IMR-90 (cell line): ENCODE measurements around the gene NR2F1. TPM values are rescaled to one million over a fixed set of nuclear protein-coding genes. Genes with fewer than 3 reads are reported as not detected.

Experiments
- ATAC-seq: fragments of 200-7000 bp; cut with Tn5 transposase; 2 replicates; pipeline ENCODE4 v1.9.1; 2020; ENCODE audit warnings: low read depth, mild to moderate bottlenecking, moderate library complexity
- BruUV-seq: library from RNA; stranded (reverse); fragments of 400-500 nt; replicated peaks from 2 replicates; lab custom pipeline; 2021; lab: Mats Ljungman, UMichigan
- CTCF ChIA-PET: fragments of 300-600 bp; formaldehyde crosslinking; extraction: SDS; loops from one replicate; lab custom pipeline; 2021; ENCODE audit warnings: antibody characterized with exemption; lab: Yijun Ruan, JAX
- POLR2A ChIA-PET: fragments of 300-600 bp; sonication (Branson Sonifier 250); formaldehyde crosslinking; loops from one replicate; lab custom pipeline; 2022; ENCODE audit warnings: antibody characterized with exemption; ENCODE audit not compliant: unreplicated experiment; lab: Charles Lee
- DNase-seq: peaks from one replicate; pipeline ENCODE4 v3.0.0; 2013
- H2AFZ ChIP-seq: replicated peaks from 2 replicates; pipeline ENCODE3; 2013; ENCODE audit warnings: low read length, mild to moderate bottlenecking; ENCODE audit not compliant: poor library complexity
- H2AK5ac ChIP-seq: 2 replicates; pipeline ENCODE4 v1.6.1; 2013; ENCODE audit warnings: low read depth, low read length, inconsistent platforms
- H2AK9ac ChIP-seq: replicated peaks from 2 replicates; pipeline ENCODE3; 2013; ENCODE audit warnings: mild to moderate bottlenecking, low read depth, low read length, moderate library complexity; ENCODE audit not compliant: poor library complexity
- H2BK120ac ChIP-seq: 2 replicates; pipeline ENCODE4 v1.6.1; 2013; ENCODE audit warnings: low read depth, low read length, inconsistent platforms
- H2BK15ac ChIP-seq: 3 replicates; pipeline ENCODE4 v1.6.1; 2013; ENCODE audit warnings: low read depth, low read length, inconsistent platforms
- H2BK20ac ChIP-seq: 2 replicates; pipeline ENCODE4 v1.6.1; 2013; ENCODE audit warnings: low read depth, mild to moderate bottlenecking, inconsistent platforms, low read length, moderate library complexity
- H2BK5ac ChIP-seq: 2 replicates; pipeline ENCODE4 v1.6.1; 2013; ENCODE audit warnings: mild to moderate bottlenecking, low read depth, low read length, inconsistent platforms; ENCODE audit not compliant: poor library complexity, severe bottlenecking
- H3K14ac ChIP-seq: replicated peaks from 2 replicates; pipeline ENCODE4 v1.6.1; 2013; ENCODE audit warnings: low read depth, low read length, inconsistent platforms
- H3K18ac ChIP-seq: 2 replicates; pipeline ENCODE4 v1.6.1; 2013; ENCODE audit warnings: low read depth, low read length, control low read depth
- H3K23ac ChIP-seq: 2 replicates; pipeline ENCODE4 v1.6.1; 2013; ENCODE audit warnings: low read depth, low read length, inconsistent platforms
- H3K27ac ChIP-seq: 2 replicates; pipeline ENCODE4 v1.5.1; 2013; ENCODE audit warnings: mild to moderate bottlenecking, control low read depth, low read length; ENCODE audit not compliant: insufficient read depth
- H3K27me3 ChIP-seq: 2 replicates; pipeline ENCODE4 v1.6.1; 2013; ENCODE audit warnings: low read length; ENCODE audit not compliant: control insufficient read depth, insufficient read depth
- H3K36me3 ChIP-seq: 2 replicates; pipeline ENCODE4 v1.6.1; 2013; ENCODE audit warnings: low read length, mixed read lengths; ENCODE audit not compliant: control insufficient read depth, insufficient read depth
- H3K4ac ChIP-seq: 2 replicates; pipeline ENCODE4 v1.6.1; 2013; ENCODE audit warnings: low read depth, low read length, inconsistent platforms
- H3K4me1 ChIP-seq: 2 replicates; pipeline ENCODE4 v1.6.1; 2013; ENCODE audit warnings: low read length, mixed read lengths; ENCODE audit not compliant: control insufficient read depth, insufficient read depth
- H3K4me2 ChIP-seq: 2 replicates; pipeline ENCODE4 v1.6.1; 2013; ENCODE audit warnings: low read depth, mild to moderate bottlenecking, control low read depth, low read length, moderate library complexity
- H3K4me3 ChIP-seq: 2 replicates; pipeline ENCODE4 v1.5.1; 2013; ENCODE audit warnings: low read depth, mild to moderate bottlenecking, control low read depth, low read length, moderate library complexity; ENCODE audit not compliant: insufficient read depth
- H3K56ac ChIP-seq: 2 replicates; pipeline ENCODE4 v1.6.1; 2013; ENCODE audit warnings: low read length, inconsistent platforms; ENCODE audit not compliant: insufficient read depth; ENCODE audit errors: extremely low read depth
- H3K79me1 ChIP-seq, 2 experiments: 2 replicates each; pipeline ENCODE4 v1.6.1; 2013; ENCODE audit warnings: low read length in 2 of 2, inconsistent platforms in 1 of 2, low read depth in 1 of 2
- H3K9ac ChIP-seq: 2 replicates; pipeline ENCODE4 v1.6.1; 2013; ENCODE audit warnings: low read depth, low read length, control low read depth
- H3K9me1 ChIP-seq: 2 replicates; pipeline ENCODE4 v1.6.1; 2013; ENCODE audit warnings: low read length, inconsistent platforms; ENCODE audit not compliant: insufficient read depth
- H3K9me3 ChIP-seq: 2 replicates; pipeline ENCODE4 v1.6.1; 2013; ENCODE audit warnings: low read length; ENCODE audit not compliant: control insufficient read depth, insufficient read depth
- H4K20me1 ChIP-seq: 2 replicates; pipeline ENCODE4 v1.6.1; 2013; ENCODE audit warnings: low read length, inconsistent platforms; ENCODE audit not compliant: insufficient read depth
- H4K5ac ChIP-seq: 2 replicates; pipeline ENCODE4 v1.6.1; 2013; ENCODE audit warnings: mild to moderate bottlenecking, low read depth, low read length, control low read depth
- H4K8ac ChIP-seq, 2 experiments: 2 replicates each; pipeline ENCODE4 v1.6.1; 2013; ENCODE audit warnings: low read depth in 2 of 2, low read length in 2 of 2, control low read depth in 1 of 2, inconsistent platforms in 1 of 2
- H4K91ac ChIP-seq: 2 replicates; pipeline ENCODE4 v1.6.1; 2013; ENCODE audit warnings: low read depth, low read length, inconsistent platforms; ENCODE audit not compliant: insufficient read depth
- BHLHE40 ChIP-seq: fragments of 150-350 bp; IDR thresholded peaks from 2 replicates; pipeline ENCODE4 v1.6.1; 2016; ENCODE audit warnings: mild to moderate bottlenecking, low read depth, low read length
- CEBPB ChIP-seq: IDR thresholded peaks from 2 replicates; pipeline ENCODE4 v1.6.1; 2012; ENCODE audit warnings: low read depth, low read length, improper control_type of control experiment
- CHD1 ChIP-seq: IDR thresholded peaks from 2 replicates; pipeline ENCODE4 v1.6.1; 2012; ENCODE audit warnings: low read depth, low read length, improper control_type of control experiment
- CTCF ChIP-seq: conservative IDR thresholded peaks from 2 replicates; pipeline ENCODE4 v1.5.1; 2012; ENCODE audit warnings: mild to moderate bottlenecking, low read depth, low read length, improper control_type of control experiment
- ELK1 ChIP-seq: fragments of 150-350 bp; IDR thresholded peaks from 2 replicates; pipeline ENCODE4 v1.6.1; 2016; ENCODE audit warnings: low read depth, mild to moderate bottlenecking, low read length, moderate library complexity, borderline replicate concordance
- MAZ ChIP-seq: IDR thresholded peaks from 2 replicates; pipeline ENCODE4 v1.6.1; 2012; ENCODE audit warnings: low read depth, mild to moderate bottlenecking, low read length, improper control_type of control experiment, moderate library complexity, borderline replicate concordance
- MXI1 ChIP-seq: IDR thresholded peaks from 2 replicates; pipeline ENCODE4 v1.6.1; 2012; ENCODE audit warnings: low read depth, mild to moderate bottlenecking, low read length, moderate library complexity, borderline replicate concordance
- POLR2A ChIP-seq: IDR thresholded peaks from 2 replicates; pipeline ENCODE4 v1.6.1; 2012; ENCODE audit warnings: mild to moderate bottlenecking, low read depth, low read length
- RAD21 ChIP-seq: IDR thresholded peaks from 2 replicates; pipeline ENCODE4 v1.6.1; 2012; ENCODE audit warnings: low read length, improper control_type of control experiment
- SMC3 ChIP-seq: fragments of 150-350 bp; IDR thresholded peaks from 2 replicates; pipeline ENCODE4 v1.6.1; 2016; ENCODE audit warnings: low read depth, mild to moderate bottlenecking, antibody characterized with exemption, low read length, moderate library complexity
- USF2 ChIP-seq: fragments of 150-350 bp; IDR thresholded peaks from 2 replicates; pipeline ENCODE4 v1.6.1; 2017; ENCODE audit warnings: mild to moderate bottlenecking, antibody characterized with exemption, low read length, low read depth
- WGBS, 2 experiments: methylation state at CpG; one replicate each; pipeline versions ENCODE4 v1.1.5 to v1.1.7; 2013; ENCODE audit warnings: missing lambda C conversion rate in 2 of 2; ENCODE audit not compliant: insufficient read length in 1 of 2; ENCODE audit errors: extremely low coverage in 2 of 2; 5-methylcytosine and 5-hydroxymethylcytosine counted together
- dilution Hi-C: fragments of 300-500 bp; cut with HindIII; formaldehyde crosslinking; loops from one replicate; pipeline ENCODE4 v1.14.3; 2018; ENCODE audit warnings: low sequenced_read_pairs; ENCODE audit not compliant: unreplicated experiment
- in situ Hi-C: fragments of 300-500 bp; cut with MboI; formaldehyde crosslinking; loops from 3 replicates; pipeline ENCODE4 v1.14.3; 2019; ENCODE audit warnings: low sequenced_read_pairs, inconsistent platforms, mixed read lengths
- intact Hi-C: fragments of 100-400 bp; cut with micrococcal nuclease; formaldehyde crosslinking; loops from 2 replicates; pipeline ENCODE4 v1.10.0; 2022
- polyA plus RNA-seq, 3 experiments: library from polyadenylated mRNA; depleted of rRNA; stranded (reverse); fragments of >200 nt; gene quantifications; 2 replicates each; pipeline ENCODE4 v1.2.3, GENCODE V29; 2012; ENCODE audit warnings: low replicate concordance in 1 of 3
- total RNA-seq: library from RNA; depleted of rRNA; stranded (reverse); fragments of >200 nt; gene quantifications from 2 replicates; pipeline ENCODE4 v1.2.3, GENCODE V29; 2012

Gene NR2F1
- total and polyA plus RNA-seq, 2 of the 4 experiments (the other 2 are of a cell fraction) = 19.0 to 160 TPM

- no CpG with 5 or more reads among the region's 9 CpGs for WGBS, 2 experiments
- Histone ChIP-seq H3K4me3 (no peak overlapping the region), H3K23ac (no peak overlapping the region), H3K18ac (no peak overlapping the region), H4K5ac (no peak overlapping the region), H2AK5ac (no peak overlapping the region), H2AK9ac (no peak overlapping the region), H2BK120ac (no peak overlapping the region), H2AFZ (no peak overlapping the region), H3K4me2 (no peak overlapping the region), H3K4me1 (no peaks in the 10 kb centered on the region), H4K8ac (no peak overlapping the region), H3K79me1 (no peaks in the 10 kb centered on the region), H3K27me3 (peaks cover 5% of the 10 kb centered on the region), H4K91ac (no peak overlapping the region), H2BK5ac (no peak overlapping the region), H3K14ac (no peak overlapping the region), H3K9me3 (no peaks in the 10 kb centered on the region), H2BK15ac (no peak overlapping the region), H3K4ac (no peak overlapping the region), H3K27ac (no peak overlapping the region), H4K20me1 (no peaks in the 10 kb centered on the region), H3K9ac (no peak overlapping the region), H3K56ac (no peak overlapping the region), H2BK20ac (no peak overlapping the region), H3K9me1 (no peaks in the 10 kb centered on the region), H3K36me3 (no peaks in the 10 kb centered on the region)
- ATAC-seq = no peak
- intact Hi-C loops = no loop called here
- in situ Hi-C loops = no loop called here
- BruUV-seq = no TSS peak
- no peak for DNase-seq
- dilution Hi-C loops = no loop called here
- POLR2A ChIA-PET = no interaction called here
- TF ChIP-seq POLR2A = no peak
- no peak for TF ChIP-seq MAZ
- no peak for TF ChIP-seq CHD1
- no peak; the same call in 1 of the 2 replicates for TF ChIP-seq CEBPB
- no peak for TF ChIP-seq SMC3
- no peak for TF ChIP-seq MXI1
- TF ChIP-seq RAD21 = no peak
- TF ChIP-seq ELK1 = no peak
- TF ChIP-seq USF2 = no peak
- TF ChIP-seq BHLHE40 = no peak
- no peak for TF ChIP-seq CTCF
- CTCF ChIA-PET = no interaction called here
These were observed 33.6 kb downstream of the NR2F1 start for GRCh38 chr5:93616538-93617174.
